Ishikawa (cell line): ENCODE measurements around the gene HMX1.

Experiments
- CEBPB ChIP-seq: IDR thresholded peaks from 2 replicates; pipeline ENCODE4 v1.6.1; 2012
- CREB1 ChIP-seq: IDR thresholded peaks from 2 replicates; pipeline ENCODE4 v1.6.1; 2012; ENCODE audit warnings: low read depth
- EGR1 ChIP-seq: IDR thresholded peaks from 2 replicates; pipeline ENCODE4 v1.6.1; 2012
- EP300 ChIP-seq: IDR thresholded peaks from 2 replicates; pipeline ENCODE4 v1.6.1; 2012; ENCODE audit warnings: borderline replicate concordance
- FOXM1 ChIP-seq: IDR thresholded peaks from 2 replicates; pipeline ENCODE4 v1.6.1; 2012; ENCODE audit warnings: low read depth, borderline replicate concordance
- NFIC ChIP-seq: IDR thresholded peaks from 2 replicates; pipeline ENCODE4 v1.6.1; 2012
- RAD21 ChIP-seq: IDR thresholded peaks from 2 replicates; pipeline ENCODE4 v1.6.1; 2012; ENCODE audit warnings: low read depth
- TAF1 ChIP-seq: IDR thresholded peaks from 2 replicates; pipeline ENCODE4 v1.6.1; 2012; ENCODE audit warnings: low read depth, mild to moderate bottlenecking
- TCF12 ChIP-seq: IDR thresholded peaks from 2 replicates; pipeline ENCODE4 v1.6.1; 2012; ENCODE audit warnings: low read depth
- TEAD4 ChIP-seq: IDR thresholded peaks from 2 replicates; pipeline ENCODE4 v1.6.1; 2012
- YY1 ChIP-seq: IDR thresholded peaks from 2 replicates; pipeline ENCODE4 v1.6.1; 2012; ENCODE audit warnings: low read depth
- ZBTB7A ChIP-seq: IDR thresholded peaks from 2 replicates; pipeline ENCODE4 v1.6.1; 2012; ENCODE audit warnings: low read depth
- TF ChIP-seq, protein P1 (sequence below): IDR thresholded peaks from 2 replicates; pipeline ENCODE4 v1.6.1; 2012
- TF ChIP-seq, protein P2 (sequence below): IDR thresholded peaks from 2 replicates; pipeline ENCODE4 v1.6.1; 2012; ENCODE audit warnings: low read depth, mild to moderate bottlenecking
- TF ChIP-seq, protein P3 (sequence below): IDR thresholded peaks from 2 replicates; pipeline ENCODE4 v1.6.1; 2012

HMX1 gene

DNA sequence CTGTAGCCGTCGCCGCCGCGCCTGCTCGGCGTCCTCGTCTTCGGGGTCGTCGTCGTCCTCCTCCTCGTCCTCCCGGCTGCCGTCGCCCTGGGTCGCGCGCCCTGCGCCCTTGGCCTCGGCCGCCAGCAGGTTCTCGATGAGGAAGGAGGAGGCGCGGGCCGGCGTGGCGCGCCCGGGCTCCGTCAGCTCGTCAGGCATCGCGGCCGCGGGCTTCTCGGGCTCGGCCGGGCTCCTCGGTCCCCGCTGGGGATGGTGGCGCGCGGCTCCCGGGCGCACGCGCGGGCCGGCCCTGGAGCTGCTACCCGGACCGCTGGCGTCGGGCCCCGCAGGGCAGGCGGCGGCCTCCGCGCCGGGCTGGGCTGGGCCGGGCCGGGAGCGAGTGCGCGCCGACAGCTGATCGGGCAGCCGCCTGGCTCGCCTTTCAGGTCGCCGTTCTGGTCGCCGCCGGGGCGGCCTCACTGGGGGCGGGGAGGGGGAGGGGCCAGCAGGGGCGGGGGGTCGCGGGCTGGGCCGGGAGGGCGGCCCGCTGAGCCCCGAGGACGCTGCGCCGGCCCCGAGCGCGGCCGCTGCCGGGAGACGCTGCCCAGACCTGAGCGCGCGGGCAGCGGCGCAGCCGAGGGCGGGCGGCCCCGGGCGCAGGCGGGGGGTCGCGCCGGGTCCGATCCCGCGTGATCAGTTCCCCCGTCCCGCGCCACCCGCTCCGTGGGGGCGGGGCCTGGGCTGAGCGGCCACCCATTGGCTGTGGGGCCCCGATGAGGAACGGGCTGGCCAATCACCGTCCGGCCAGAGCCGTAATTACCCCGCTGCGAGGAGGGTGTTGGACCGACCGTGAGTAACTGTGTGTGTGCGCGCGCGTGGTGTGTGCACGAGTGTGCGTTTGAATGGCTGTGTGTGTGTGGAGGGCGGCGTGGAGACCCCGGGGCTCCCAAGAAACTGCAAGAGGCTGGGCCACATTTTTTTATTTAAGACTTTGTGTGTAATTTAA is at the start of gene HMX1:
TSS of gene HMX1 (minus strand) at position 423 of the 985 bp plus-strand sequence. CDS start at position 198, 225 bp downstream.
- TF ChIP-seq TEAD4 = no peak
- no peak for TF ChIP-seq TAF1
- TF ChIP-seq, protein P1, sequence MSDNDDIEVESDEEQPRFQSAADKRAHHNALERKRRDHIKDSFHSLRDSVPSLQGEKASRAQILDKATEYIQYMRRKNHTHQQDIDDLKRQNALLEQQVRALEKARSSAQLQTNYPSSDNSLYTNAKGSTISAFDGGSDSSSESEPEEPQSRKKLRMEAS = no peak
- no peak for TF ChIP-seq FOXM1
- TF ChIP-seq YY1 = no peak
- no peak for TF ChIP-seq RAD21
- TF ChIP-seq NFIC = no peak
- TF ChIP-seq, protein P2, sequence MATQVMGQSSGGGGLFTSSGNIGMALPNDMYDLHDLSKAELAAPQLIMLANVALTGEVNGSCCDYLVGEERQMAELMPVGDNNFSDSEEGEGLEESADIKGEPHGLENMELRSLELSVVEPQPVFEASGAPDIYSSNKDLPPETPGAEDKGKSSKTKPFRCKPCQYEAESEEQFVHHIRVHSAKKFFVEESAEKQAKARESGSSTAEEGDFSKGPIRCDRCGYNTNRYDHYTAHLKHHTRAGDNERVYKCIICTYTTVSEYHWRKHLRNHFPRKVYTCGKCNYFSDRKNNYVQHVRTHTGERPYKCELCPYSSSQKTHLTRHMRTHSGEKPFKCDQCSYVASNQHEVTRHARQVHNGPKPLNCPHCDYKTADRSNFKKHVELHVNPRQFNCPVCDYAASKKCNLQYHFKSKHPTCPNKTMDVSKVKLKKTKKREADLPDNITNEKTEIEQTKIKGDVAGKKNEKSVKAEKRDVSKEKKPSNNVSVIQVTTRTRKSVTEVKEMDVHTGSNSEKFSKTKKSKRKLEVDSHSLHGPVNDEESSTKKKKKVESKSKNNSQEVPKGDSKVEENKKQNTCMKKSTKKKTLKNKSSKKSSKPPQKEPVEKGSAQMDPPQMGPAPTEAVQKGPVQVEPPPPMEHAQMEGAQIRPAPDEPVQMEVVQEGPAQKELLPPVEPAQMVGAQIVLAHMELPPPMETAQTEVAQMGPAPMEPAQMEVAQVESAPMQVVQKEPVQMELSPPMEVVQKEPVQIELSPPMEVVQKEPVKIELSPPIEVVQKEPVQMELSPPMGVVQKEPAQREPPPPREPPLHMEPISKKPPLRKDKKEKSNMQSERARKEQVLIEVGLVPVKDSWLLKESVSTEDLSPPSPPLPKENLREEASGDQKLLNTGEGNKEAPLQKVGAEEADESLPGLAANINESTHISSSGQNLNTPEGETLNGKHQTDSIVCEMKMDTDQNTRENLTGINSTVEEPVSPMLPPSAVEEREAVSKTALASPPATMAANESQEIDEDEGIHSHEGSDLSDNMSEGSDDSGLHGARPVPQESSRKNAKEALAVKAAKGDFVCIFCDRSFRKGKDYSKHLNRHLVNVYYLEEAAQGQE = no peak

DNA sequence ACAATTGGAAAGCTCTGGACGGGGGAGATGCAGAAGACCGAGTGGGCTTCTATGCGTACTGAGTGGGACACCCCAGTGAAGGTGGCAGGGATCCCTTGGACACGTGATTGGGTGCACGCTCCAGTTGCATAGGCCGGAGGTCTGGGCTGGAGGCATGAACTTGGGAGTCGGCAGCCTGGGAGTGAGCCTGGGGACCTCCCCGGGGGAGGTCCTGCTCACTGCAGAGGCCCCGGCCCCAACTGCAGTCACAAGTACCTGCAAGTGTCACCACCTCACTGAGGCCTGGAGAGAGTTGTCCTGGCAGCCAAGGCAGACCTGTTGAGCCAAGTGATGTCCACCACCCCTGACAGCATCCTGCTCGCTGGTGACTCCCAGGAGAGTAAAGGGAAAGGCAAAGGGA is 49.3 kb upstream of the HMX1 start:
- TF ChIP-seq, protein P3, sequence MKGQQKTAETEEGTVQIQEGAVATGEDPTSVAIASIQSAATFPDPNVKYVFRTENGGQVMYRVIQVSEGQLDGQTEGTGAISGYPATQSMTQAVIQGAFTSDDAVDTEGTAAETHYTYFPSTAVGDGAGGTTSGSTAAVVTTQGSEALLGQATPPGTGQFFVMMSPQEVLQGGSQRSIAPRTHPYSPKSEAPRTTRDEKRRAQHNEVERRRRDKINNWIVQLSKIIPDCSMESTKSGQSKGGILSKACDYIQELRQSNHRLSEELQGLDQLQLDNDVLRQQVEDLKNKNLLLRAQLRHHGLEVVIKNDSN = no peak
- TF ChIP-seq CEBPB (no peak), YY1 (no peak), FOXM1 (no peak), TAF1 (no peak), TEAD4 (no peak), NFIC (no peak), EGR1 (no peak), CREB1 (no peak), ZBTB7A (no peak), RAD21 (no peak), EP300 (no peak), TCF12 (no peak)
- TF ChIP-seq, protein P2 = no peak
- TF ChIP-seq, protein P1 = no peak

DNA sequence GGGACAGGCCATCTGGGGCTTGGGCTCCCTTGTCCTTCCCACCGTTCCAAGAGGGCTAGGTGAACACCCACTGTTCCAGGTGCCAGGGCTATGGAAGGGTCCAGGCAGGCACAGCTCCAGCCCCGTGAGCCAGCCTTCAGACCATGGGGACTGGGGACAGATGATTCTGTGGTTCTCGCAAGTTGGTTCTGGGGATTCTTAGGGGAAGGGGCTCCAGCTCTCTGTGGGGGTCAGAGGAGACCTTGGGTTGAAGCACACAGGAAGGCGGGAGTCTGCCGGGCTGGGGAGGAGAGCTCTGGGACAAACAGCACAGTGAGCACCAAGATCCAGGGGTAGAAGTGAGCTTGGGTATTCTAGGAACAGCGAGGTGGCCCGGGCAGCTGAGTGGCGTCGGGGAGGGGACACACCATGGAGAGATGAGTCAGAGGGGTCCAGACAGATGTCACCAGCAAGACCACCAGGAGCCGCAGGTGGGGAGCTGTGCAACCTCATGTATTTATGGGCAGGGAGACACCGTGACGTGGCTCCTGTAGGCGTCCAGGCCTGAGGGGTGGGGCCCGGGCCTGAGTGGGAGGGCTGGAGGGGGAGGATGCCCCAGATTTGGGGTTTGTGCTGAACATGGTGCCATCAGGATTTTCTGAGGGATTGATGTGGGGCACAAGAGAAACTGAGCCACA is 48.8 kb upstream of the HMX1 start:
- no peak for TF ChIP-seq NFIC
- TF ChIP-seq TAF1 = no peak
- no peak for TF ChIP-seq ZBTB7A
- TF ChIP-seq, protein P3 = no peak
- TF ChIP-seq, protein P2 = no peak
- TF ChIP-seq, protein P1 = no peak
